ENCODE data around the gene CCDC102A. TPM values are rescaled to one million over a fixed set of nuclear protein-coding genes. Genes with fewer than 3 reads are reported as not detected.

The CCDC102A gene
- total and polyA plus RNA-seq, 2 donors (not counting 3 experiments of a cell fraction or from before 2014, with no cell fraction given), result 7.8 to 12.2 TPM

- intact Hi-C loops (cut with micrococcal nuclease), result no loop called here
- POLR2A ChIA-PET, result no interaction called here
- peaks cover 18% of the 10 kb centered on the region for H3K79me2 ChIP-seq (ENCODE audit: control insufficient read depth, insufficient read depth, low read length)
These were observed 71.8 kb downstream of the CCDC102A start for GRCh38 chr16:57464523-57464922.

DNA sequence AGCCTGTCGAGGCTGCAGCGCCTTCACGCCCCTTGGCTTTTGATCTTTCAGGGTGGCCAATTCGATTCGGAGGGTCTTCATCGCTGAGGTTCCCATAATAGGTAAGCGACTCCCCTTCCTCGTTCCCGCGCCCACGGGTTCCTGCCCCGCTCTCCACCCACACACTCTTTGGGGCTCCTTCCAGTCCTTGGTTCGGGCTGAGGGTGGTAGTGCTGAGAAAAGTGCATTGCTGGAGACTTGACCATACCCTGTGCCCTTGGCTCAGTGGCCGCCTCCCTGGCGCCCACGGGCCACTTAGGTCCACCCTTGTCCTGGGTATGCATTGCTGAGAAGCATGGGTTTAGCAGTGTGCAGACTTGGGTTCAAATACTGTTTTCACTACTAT, 73.4 kb downstream of the CCDC102A start:
- BruUV-seq (replicated peaks), result no TSS peak
- dilution Hi-C loops (cut with MboI; ENCODE audit: extremely low pct_ligation_motif_present, low sequenced_read_pairs), result no loop called here
- DNase-seq (ENCODE audit: low read depth, low spot score) (peak; percentile 27), FAIRE-seq (no peak)
- ChIA-PET POLR2A (no interaction called here), CTCF (interaction anchor here (0.6 to 4.1 kb wide), 16 partner anchors 8 to 74 kb away, joined by 3 to 40 read pairs (median 6); partner anchors contain the start of genes CCDC102A, CIAPIN1 and COQ9)
- H3K27me3 ChIP-seq (ENCODE audit: control insufficient read depth in 2 of 2, insufficient read depth in 2 of 2, low read length in 2 of 2), result no peaks in the 10 kb centered on the region
- peaks cover 3 to 40% of the 10 kb centered on the region in 2 experiments for H3K36me3 ChIP-seq (ENCODE audit: control insufficient read depth in 2 of 2, extremely low read depth in 1 of 2, insufficient read depth in 2 of 2, low read length in 2 of 2)
- H3K9me1 ChIP-seq (replicated peaks; ENCODE audit: control insufficient read depth, extremely low read depth, insufficient read depth, low read length), result no peaks in the 10 kb centered on the region
- peaks cover 18% of the 10 kb centered on the region for H3K79me2 ChIP-seq (ENCODE audit: control insufficient read depth, insufficient read depth, low read length)
- H4K20me1 ChIP-seq (replicated peaks; ENCODE audit: control insufficient read depth, extremely low read depth, insufficient read depth, low read length), result no peaks in the 10 kb centered on the region
- intact Hi-C loops (cut with micrococcal nuclease), result loop anchor here (1.0 kb wide), 2 partner anchors 16 to 56 kb away; partner anchors contain the start of genes CIAPIN1 and COQ9
- peak overlapping the region; percentile 72 for H3K9ac ChIP-seq (replicated peaks; ENCODE audit: extremely low read depth, insufficient read depth, low read length)
- peak overlapping the region; percentile 87 for H3K4me2 ChIP-seq (ENCODE audit: insufficient read depth, low read length)
- peaks cover 6% of the 10 kb centered on the region for H3K4me1 ChIP-seq (ENCODE audit: control insufficient read depth, extremely low read depth, insufficient read depth, low read length)
- H2AFZ ChIP-seq (ENCODE audit: low read depth, low read length), result no peak overlapping the region
- H3K4me3 ChIP-seq (replicated peaks in 1 of 3; ENCODE audit: insufficient read depth in 1 of 3, low read depth in 1 of 3, low read length in 3 of 3), result peak overlapping the region; percentile 59 to 85 (median 79)
- H3K9me3 ChIP-seq (replicated peaks; ENCODE audit: control insufficient read depth, insufficient read depth, low read length), result no peaks in the 10 kb centered on the region
- H3K27ac ChIP-seq (ENCODE audit: insufficient read depth, low read depth, low read length), result peak overlapping the region; percentile 14
- TF ChIP-seq MAX (IDR thresholded peaks at IDR 0.05; ENCODE audit: insufficient read depth, insufficient read length), result no peak
- no peak for TF ChIP-seq GATA2 (IDR thresholded peaks at IDR 0.05; ENCODE audit: insufficient read depth, insufficient read length, low read depth, low read length)
- no peak for TF ChIP-seq POLR2A (IDR thresholded peaks at IDR 0.05; ENCODE audit: low read depth, low read length)
- no peak for TF ChIP-seq JUN (IDR thresholded peaks at IDR 0.05; ENCODE audit: borderline replicate concordance, insufficient read depth, insufficient read length, low read depth)
- TF ChIP-seq MYC (IDR thresholded peaks at IDR 0.05; ENCODE audit: low read depth, low read length), result no peak
- TF ChIP-seq POLR2AphosphoS5 (IDR thresholded peaks at IDR 0.05; ENCODE audit: insufficient read depth, low read depth, low read length), result no peak
- TF ChIP-seq FOS (IDR thresholded peaks at IDR 0.05; ENCODE audit: borderline replicate concordance, insufficient read depth, low read length), result no peak
- TF ChIP-seq, protein P1, sequence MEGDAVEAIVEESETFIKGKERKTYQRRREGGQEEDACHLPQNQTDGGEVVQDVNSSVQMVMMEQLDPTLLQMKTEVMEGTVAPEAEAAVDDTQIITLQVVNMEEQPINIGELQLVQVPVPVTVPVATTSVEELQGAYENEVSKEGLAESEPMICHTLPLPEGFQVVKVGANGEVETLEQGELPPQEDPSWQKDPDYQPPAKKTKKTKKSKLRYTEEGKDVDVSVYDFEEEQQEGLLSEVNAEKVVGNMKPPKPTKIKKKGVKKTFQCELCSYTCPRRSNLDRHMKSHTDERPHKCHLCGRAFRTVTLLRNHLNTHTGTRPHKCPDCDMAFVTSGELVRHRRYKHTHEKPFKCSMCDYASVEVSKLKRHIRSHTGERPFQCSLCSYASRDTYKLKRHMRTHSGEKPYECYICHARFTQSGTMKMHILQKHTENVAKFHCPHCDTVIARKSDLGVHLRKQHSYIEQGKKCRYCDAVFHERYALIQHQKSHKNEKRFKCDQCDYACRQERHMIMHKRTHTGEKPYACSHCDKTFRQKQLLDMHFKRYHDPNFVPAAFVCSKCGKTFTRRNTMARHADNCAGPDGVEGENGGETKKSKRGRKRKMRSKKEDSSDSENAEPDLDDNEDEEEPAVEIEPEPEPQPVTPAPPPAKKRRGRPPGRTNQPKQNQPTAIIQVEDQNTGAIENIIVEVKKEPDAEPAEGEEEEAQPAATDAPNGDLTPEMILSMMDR (IDR thresholded peaks at IDR 0.05; ENCODE audit: extremely low read depth in 1 of 2, insufficient read depth in 1 of 2, low read depth in 1 of 2, low read length in 2 of 2), result no peak
- TF ChIP-seq EZH2 (IDR thresholded peaks at IDR 0.05; ENCODE audit: borderline replicate concordance, low read depth, low read length, severe bottlenecking), result no peak

More at GRCh38 chr16:57464523-57464922, 71.8 kb downstream of the CCDC102A start:
- CTCF ChIA-PET, result interaction anchor here (0.9 to 4.1 kb wide), 3 partner anchors 10 to 55 kb away, joined by 3 to 40 read pairs (median 25); no protein-coding TSS in a partner anchor
- H3K4me2 ChIP-seq (ENCODE audit: insufficient read depth, low read length), result no peak overlapping the region
- no peaks in the 10 kb centered on the region for H4K20me1 ChIP-seq (replicated peaks; ENCODE audit: control insufficient read depth, extremely low read depth, insufficient read depth, low read length)
- H3K27ac ChIP-seq (ENCODE audit: insufficient read depth, low read depth, low read length), result no peak overlapping the region
- BruUV-seq (replicated peaks), result no TSS peak
- dilution Hi-C loops (cut with MboI; ENCODE audit: extremely low pct_ligation_motif_present, low sequenced_read_pairs), result no loop called here
- H3K9ac ChIP-seq (replicated peaks; ENCODE audit: extremely low read depth, insufficient read depth, low read length), result no peak overlapping the region
- TF ChIP-seq POLR2AphosphoS5 (IDR thresholded peaks at IDR 0.05; ENCODE audit: insufficient read depth, low read depth, low read length) (no peak), MYC (IDR thresholded peaks at IDR 0.05; ENCODE audit: low read depth, low read length) (no peak), JUN (IDR thresholded peaks at IDR 0.05; ENCODE audit: borderline replicate concordance, insufficient read depth, insufficient read length, low read depth) (no peak)
- TF ChIP-seq, protein P1 (IDR thresholded peaks at IDR 0.05; ENCODE audit: extremely low read depth in 1 of 2, insufficient read depth in 1 of 2, low read depth in 1 of 2, low read length in 2 of 2), result no peak
- H3K9me1 ChIP-seq (replicated peaks; ENCODE audit: control insufficient read depth, extremely low read depth, insufficient read depth, low read length), result no peaks in the 10 kb centered on the region
- FAIRE-seq, result no peak
- no peaks in the 10 kb centered on the region for H3K27me3 ChIP-seq (ENCODE audit: control insufficient read depth in 2 of 2, insufficient read depth in 2 of 2, low read length in 2 of 2)
- DNase-seq (ENCODE audit: low read depth, low spot score), result no peak
- peaks cover 8 to 42% of the 10 kb centered on the region in 2 experiments for H3K36me3 ChIP-seq (ENCODE audit: control insufficient read depth in 2 of 2, extremely low read depth in 1 of 2, insufficient read depth in 2 of 2, low read length in 2 of 2)
- no peak overlapping the region for H3K4me3 ChIP-seq (replicated peaks in 1 of 3; ENCODE audit: insufficient read depth in 1 of 3, low read depth in 1 of 3, low read length in 3 of 3)
- H2AFZ ChIP-seq (ENCODE audit: low read depth, low read length), result no peak overlapping the region
- H3K9me3 ChIP-seq (replicated peaks; ENCODE audit: control insufficient read depth, insufficient read depth, low read length), result no peaks in the 10 kb centered on the region
- H3K4me1 ChIP-seq (ENCODE audit: control insufficient read depth, extremely low read depth, insufficient read depth, low read length), result peaks cover 6% of the 10 kb centered on the region

All from endothelial cell of umbilical vein (primary cell).